K562 (cell line): ENCODE data around the gene SIDT1. TPM values are rescaled to one million over a fixed set of nuclear protein-coding genes. Genes with fewer than 3 reads are reported as not detected.

ENCODE experiments used
- ATAC-seq: fragments of 200-7000 bp; cut with Tn5 transposase; 3 replicates; pipeline ENCODE4 v1.9.1; 2020; ENCODE audit warnings: moderate library complexity
- BruUV-seq: library from RNA; stranded (reverse); fragments of 400-500 nt; replicated peaks from 2 replicates; lab custom pipeline; 2021; lab: Mats Ljungman, UMichigan
- CTCF ChIA-PET: fragments of 300-600 bp; formaldehyde crosslinking; extraction: SDS; loops from one replicate; lab custom pipeline; 2021; ENCODE audit warnings: low intra/inter-chr PET ratio; lab: Yijun Ruan, JAX
- POLR2A ChIA-PET: fragments of 300-600, 350-650 bp; sonication (Branson Sonifier 250); formaldehyde crosslinking; extraction: SDS; loops from one replicate; lab custom pipeline; 2021; ENCODE audit warnings: antibody characterized with exemption, inconsistent platforms; lab: Yijun Ruan, JAX
- DNase-seq, 4 experiments: peaks; one replicate each; pipeline versions ENCODE4 v3.0.0 to v3.0.0-alpha.2; 2011 to 2018; ENCODE audit warnings: low spot score in 3 of 4, mixed read lengths in 3 of 4; ENCODE audit errors: extremely low read depth in 1 of 4
- FAIRE-seq: peaks from 2 replicates; lab custom pipeline; 2011; peaks lifted over from hg19 to GRCh38; lab: Jason Lieb, UNC
- H2AFZ ChIP-seq: 2 replicates; pipeline ENCODE4 v1.6.0; 2011; ENCODE audit warnings: low read depth, low read length, control low read depth, inconsistent platforms
- H3K27ac ChIP-seq: fragments of 200-600 bp; 3 replicates; pipeline ENCODE4 v1.8.0; 2011; ENCODE audit warnings: low read depth, mild to moderate bottlenecking, control low read depth, inconsistent platforms, low read length, moderate library complexity, mixed read lengths; ENCODE audit errors: extremely low read depth
- H3K27me3 ChIP-seq, 2 experiments: fragments of 300-600 bp in 1 of 2; 2 replicates in 1 of 2; 3 replicates in 1 of 2; pipeline versions ENCODE4 v1.6.0 to v1.8.0; 2011; ENCODE audit warnings: inconsistent platforms in 2 of 2, low read length in 2 of 2, mild to moderate bottlenecking in 1 of 2, mixed read lengths in 1 of 2, moderate library complexity in 1 of 2; ENCODE audit not compliant: control insufficient read depth in 2 of 2, insufficient read depth in 2 of 2
- H3K36me3 ChIP-seq: fragments of 300-600 bp; 3 replicates; pipeline ENCODE4 v1.8.0; 2011; ENCODE audit warnings: mild to moderate bottlenecking, low read length, inconsistent platforms; ENCODE audit not compliant: control insufficient read depth, insufficient read depth
- H3K4me1 ChIP-seq, 2 experiments: fragments of 200-600 bp in 1 of 2; replicated peaks in 1 of 2; 2 replicates in 1 of 2; 3 replicates in 1 of 2; pipeline versions ENCODE4 v1.5.1 to v1.8.0; 2011; ENCODE audit warnings: inconsistent platforms in 2 of 2, low read length in 2 of 2, mild to moderate bottlenecking in 1 of 2, mixed read lengths in 1 of 2, moderate library complexity in 1 of 2; ENCODE audit not compliant: control insufficient read depth in 2 of 2, insufficient read depth in 2 of 2
- H3K4me2 ChIP-seq: 2 replicates; pipeline ENCODE4 v1.6.1; 2011; ENCODE audit warnings: low read length, control low read depth, inconsistent platforms, mixed read lengths; ENCODE audit not compliant: insufficient read depth
- H3K4me3 ChIP-seq: fragments of 200-600 bp; sonication (generic), shearing (Covaris generic); 2 replicates; pipeline ENCODE4 v1.5.1; 2016; ENCODE audit warnings: control low read depth, inconsistent platforms
- H3K79me2 ChIP-seq: fragments of 200-600 bp; 3 replicates; pipeline ENCODE4 v1.8.0; 2011; ENCODE audit warnings: low read length, inconsistent platforms; ENCODE audit not compliant: control insufficient read depth, insufficient read depth
- H3K9ac ChIP-seq, 2 experiments: 2 replicates each; pipeline versions ENCODE4 v1.6.0 to v1.6.1; 2011; ENCODE audit warnings: low read depth in 2 of 2, low read length in 2 of 2, control low read depth in 1 of 2, inconsistent platforms in 1 of 2, mild to moderate bottlenecking in 1 of 2, mixed read lengths in 1 of 2; ENCODE audit not compliant: insufficient read depth in 1 of 2
- H3K9me1 ChIP-seq: one replicate; pipeline ENCODE4 v1.6.0; 2011; ENCODE audit warnings: inconsistent platforms, mild to moderate bottlenecking, low read length, moderate library complexity; ENCODE audit not compliant: control insufficient read depth, insufficient read depth
- H3K9me3 ChIP-seq: replicated peaks from 2 replicates; pipeline ENCODE4 v1.5.1; 2011; ENCODE audit warnings: low read depth, low read length, inconsistent platforms; ENCODE audit not compliant: control insufficient read depth, insufficient read depth
- H4K20me1 ChIP-seq: replicated peaks from 2 replicates; pipeline ENCODE4 v1.6.1; 2011; ENCODE audit warnings: low read length, inconsistent platforms, mixed read lengths; ENCODE audit not compliant: control insufficient read depth, insufficient read depth
- CEBPB ChIP-seq: fragments of 450-650 bp; IDR thresholded peaks from 2 replicates; pipeline ENCODE4 v1.6.1; 2016; ENCODE audit warnings: missing genetic modification characterization, missing compliant biosample characterization
- CEBPG ChIP-seq, 3 experiments: fragments of 200-800 bp in 1 of 3; sonication (Bioruptor generic) in 1 of 3; sonication (generic) in 1 of 3; formaldehyde crosslinking in 1 of 3; IDR thresholded peaks in 2 of 3; conservative IDR thresholded peaks in 1 of 3; 2 replicates each; pipeline versions ENCODE4 v1.6.1 to v1.8.0; 2016 to 2022; ENCODE audit warnings: missing compliant biosample characterization in 2 of 3, missing genetic modification characterization in 2 of 3, mild to moderate bottlenecking in 1 of 3, missing genetic modification reagents in 1 of 3
- GTF2A2 ChIP-seq: IDR thresholded peaks from 2 replicates; pipeline ENCODE4 v1.6.1; 2016; ENCODE audit warnings: mild to moderate bottlenecking, missing genetic modification characterization, missing compliant biosample characterization
- KDM2B ChIP-seq: fragments of 250-450 bp; sonication (Bioruptor Pico); IDR thresholded peaks from 2 replicates; pipeline ENCODE4 v1.8.0; 2021; ENCODE audit warnings: mild to moderate bottlenecking, moderate library complexity
- KLF6 ChIP-seq: fragments of 250-450 bp; sonication (Bioruptor Pico); IDR thresholded peaks from 2 replicates; pipeline ENCODE4 v1.4.0; 2020; ENCODE audit warnings: mild to moderate bottlenecking, moderate library complexity, borderline replicate concordance
- NCOA6 ChIP-seq: fragments of 450-650 bp; IDR thresholded peaks from 2 replicates; pipeline ENCODE4 v1.6.1; 2017; ENCODE audit warnings: mild to moderate bottlenecking
- NELFE ChIP-seq: IDR thresholded peaks from 2 replicates; pipeline ENCODE4 v1.6.1; 2011; ENCODE audit warnings: mild to moderate bottlenecking; ENCODE audit not compliant: insufficient read depth, insufficient read length
- ZNF655 ChIP-seq: fragments of 250-450 bp; sonication (Bioruptor Pico); IDR thresholded peaks from 2 replicates; pipeline ENCODE4 v1.5.0; 2021
- WGBS: fragments of 100-300 bp; shearing (Covaris generic); methylation state at CpG from one replicate; pipeline ENCODE4 v1.1.6; 2016; ENCODE audit warnings: low coverage, mixed read lengths; ENCODE audit not compliant: insufficient coverage; ENCODE audit errors: missing lambda C conversion rate; 5-methylcytosine and 5-hydroxymethylcytosine counted together
- in situ Hi-C: fragments of 300-500 bp; cut with MboI; formaldehyde crosslinking; loops from 4 replicates; pipeline ENCODE4 v1.15.0; 2018; ENCODE audit warnings: inconsistent platforms, mixed read lengths
- intact Hi-C: fragments of 100-400 bp; cut with micrococcal nuclease; formaldehyde crosslinking; loops from 2 replicates; pipeline ENCODE4 v1.14.2; 2022
- polyA plus RNA-seq, 8 experiments: library from polyadenylated mRNA; depleted of rRNA in 4 of 8; stranded (reverse) in 5 of 8; unstranded in 3 of 8; fragments of >200 nt; fragmentation: Nextera tagmentation in 2 of 8; fragmentation: Illumina TruSeq in 1 of 8; extraction: Ambion mirVana in 2 of 8; extraction: Trizol in 1 of 8; gene quantifications; 2 replicates each; pipeline versions ENCODE4 v1.2.1 to v1.2.3, GENCODE V29; 2011 to 2014; ENCODE audit warnings: inconsistent platforms in 1 of 8, missing spikeins in 1 of 8
- total RNA-seq, 7 experiments: library from RNA; depleted of rRNA in 6 of 7; stranded (reverse); fragments of >200 nt in 6 of 7; fragmentation: Illumina TruSeq in 2 of 7; extraction: Trizol in 2 of 7; gene quantifications; 2 replicates each; pipeline versions ENCODE4 v1.2.1 to v1.2.3, GENCODE V29; 2011 to 2021; ENCODE audit warnings: low replicate concordance in 1 of 7

Gene SIDT1
- total and polyA plus RNA-seq, 9 of the 15 experiments (the other 6 are each of a cell fraction or from before 2014, with no cell fraction given), result not detected

GRCh38 chr3:113508966-113509365, 23.4 kb upstream of the SIDT1 start:
- DNase-seq (no peak), FAIRE-seq (no peak), ATAC-seq (no peak)
- TF ChIP-seq CEBPB (tag), result peak; percentile 86
- no peak for TF ChIP-seq KDM2B (CRISPR knock-in tag)
- TF ChIP-seq NCOA6, result no peak
- TF ChIP-seq CEBPG (CRISPR knock-in tag; IDR thresholded peaks at IDR 0.05), result no peak
- TF ChIP-seq CEBPG (tag; conservative IDR thresholded peaks at IDR 0.05 in 1 of 2, IDR thresholded peaks at IDR 0.05 in 1 of 2), result peak; percentile 49 to 83; a peak in 2 of 4 replicates
- no peak for TF ChIP-seq KLF6 (CRISPR knock-in tag)
- no peak for TF ChIP-seq NELFE
- TF ChIP-seq ZNF655, result no peak
- no peak for TF ChIP-seq GTF2A2 (tag)
- CTCF ChIA-PET, result no interaction called here
- no peak overlapping the region for H2AFZ ChIP-seq
- no peak overlapping the region for H3K4me2 ChIP-seq
- H3K27me3 ChIP-seq, result no peaks in the 10 kb centered on the region
- no peak overlapping the region for H3K9ac ChIP-seq
- WGBS, result 94% methylated on average over 1 of the region's 1 CpG
- H3K4me1 ChIP-seq, result no peaks in the 10 kb centered on the region
- no peak overlapping the region for H3K27ac ChIP-seq
- H3K9me1 ChIP-seq, result no peaks in the 10 kb centered on the region
- POLR2A ChIA-PET, result no interaction called here
- H3K4me3 ChIP-seq, result no peak overlapping the region
- no peaks in the 10 kb centered on the region for H3K36me3 ChIP-seq
- intact Hi-C loops (no loop called here), in situ Hi-C loops (no loop called here)
- H4K20me1 ChIP-seq, result no peaks in the 10 kb centered on the region
- no TSS peak for BruUV-seq
- H3K9me3 ChIP-seq, result no peaks in the 10 kb centered on the region
- peaks cover 12% of the 10 kb centered on the region; the same call in 1 of the 3 replicates for H3K79me2 ChIP-seq
